ENCODE measurements around the gene TMTC2. TPM values are rescaled to one million over a fixed set of nuclear protein-coding genes. Genes with fewer than 3 reads are reported as not detected.

TMTC2 gene
- polyA plus RNA-seq, 1 donor from 2014 or later = 20.6 TPM

DNA sequence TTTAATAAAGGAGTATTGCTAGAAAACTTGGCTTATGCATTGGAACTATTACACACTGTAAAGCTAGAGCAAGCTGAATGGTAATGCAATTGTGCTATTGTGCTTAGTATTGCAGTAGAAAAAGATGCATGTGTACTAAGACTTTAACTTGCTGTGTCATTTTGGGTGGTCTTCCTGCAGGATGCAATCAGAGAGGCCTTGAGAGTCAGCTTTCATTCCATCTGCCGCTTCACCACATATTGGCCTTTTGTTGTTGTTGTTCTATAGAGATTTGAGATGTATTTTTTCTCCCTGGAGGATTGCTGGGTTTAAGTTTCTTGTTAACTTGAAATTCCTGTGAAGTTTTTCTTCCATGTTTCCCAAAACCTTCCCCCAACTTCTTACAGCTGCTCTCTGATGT, 449.7 kb downstream of the TMTC2 start:
- Histone ChIP-seq H3K4me3 (ENCODE audit: low read length) (no peak overlapping the region), H2AFZ (ENCODE audit: low read depth, low read length) (no peak overlapping the region), H4K20me1 (ENCODE audit: insufficient read depth) (no peaks in the 10 kb centered on the region), H3K36me3 (ENCODE audit: insufficient read depth, low read length) (no peaks in the 10 kb centered on the region), H3K9ac (ENCODE audit: low read length) (no peak overlapping the region), H3K9me2 (ENCODE audit: insufficient read depth, low read length) (no peaks in the 10 kb centered on the region), H3K9me3 (ENCODE audit: low read length) (no peaks in the 10 kb centered on the region), H3K79me2 (replicated peaks; ENCODE audit: insufficient read depth, low read length) (no peaks in the 10 kb centered on the region), H3F3A (ENCODE audit: insufficient read depth, low read length, poor library complexity, severe bottlenecking) (no peaks in the 10 kb centered on the region), H3K4me2 (ENCODE audit: low read length) (no peak overlapping the region), H3K27me3 (ENCODE audit: insufficient read depth, low read depth, low read length) (no peaks in the 10 kb centered on the region), H3K27ac (ENCODE audit: low read length) (no peak overlapping the region)
- TF ChIP-seq EZH2 (IDR thresholded peaks at IDR 0.05; ENCODE audit: borderline replicate concordance, insufficient read depth, low read length, poor library complexity, severe bottlenecking) (no peak), MXI1 (conservative IDR thresholded peaks at IDR 0.05; ENCODE audit: poor library complexity, severe bottlenecking) (no peak), SMC3 (conservative IDR thresholded peaks at IDR 0.05; ENCODE audit: poor library complexity) (no peak), POLR2AphosphoS5 (IDR thresholded peaks at IDR 0.05) (no peak), EP300 (conservative IDR thresholded peaks at IDR 0.05; ENCODE audit: poor library complexity, severe bottlenecking) (no peak)

DNA sequence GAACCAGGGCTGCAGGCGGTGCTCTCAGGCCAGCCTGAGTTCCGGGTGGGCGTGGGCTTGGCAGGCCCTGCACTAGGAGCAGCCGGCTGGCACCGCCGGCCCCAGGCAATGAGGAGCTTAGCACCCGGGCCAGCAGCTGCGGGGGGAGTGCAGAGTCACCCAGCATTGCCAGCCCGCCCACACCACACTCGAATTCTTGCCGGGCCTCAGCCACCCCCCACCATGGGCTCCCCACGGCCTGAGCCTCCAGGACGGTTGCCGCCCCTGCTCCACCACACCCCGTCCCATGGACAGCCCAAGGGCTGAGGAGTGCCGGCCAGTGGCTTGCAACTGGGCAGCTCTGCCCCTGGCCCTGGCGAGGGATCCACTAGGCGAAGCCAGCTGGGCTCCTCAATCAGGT, 453.4 kb downstream of the TMTC2 start:
- Histone ChIP-seq H3K27ac (ENCODE audit: low read length) (no peak overlapping the region), H3K9me3 (ENCODE audit: low read length) (no peaks in the 10 kb centered on the region), H3K27me3 (ENCODE audit: insufficient read depth, low read depth, low read length) (no peaks in the 10 kb centered on the region), H2AFZ (ENCODE audit: low read depth, low read length) (no peak overlapping the region), H3F3A (ENCODE audit: insufficient read depth, low read length, poor library complexity, severe bottlenecking) (no peaks in the 10 kb centered on the region), H3K9me2 (ENCODE audit: insufficient read depth, low read length) (no peaks in the 10 kb centered on the region), H3K4me2 (ENCODE audit: low read length) (no peak overlapping the region), H4K20me1 (ENCODE audit: insufficient read depth) (no peaks in the 10 kb centered on the region), H3K9ac (ENCODE audit: low read length) (no peak overlapping the region), H3K36me3 (ENCODE audit: insufficient read depth, low read length) (no peaks in the 10 kb centered on the region), H3K4me3 (ENCODE audit: low read length) (no peak overlapping the region), H3K79me2 (replicated peaks; ENCODE audit: insufficient read depth, low read length) (no peaks in the 10 kb centered on the region)
- TF ChIP-seq EZH2 (IDR thresholded peaks at IDR 0.05; ENCODE audit: borderline replicate concordance, insufficient read depth, low read length, poor library complexity, severe bottlenecking) (no peak), EP300 (conservative IDR thresholded peaks at IDR 0.05; ENCODE audit: poor library complexity, severe bottlenecking) (no peak), POLR2AphosphoS5 (IDR thresholded peaks at IDR 0.05) (no peak), TAF1 (IDR thresholded peaks at IDR 0.05; ENCODE audit: low read depth) (no peak), RAD21 (conservative IDR thresholded peaks at IDR 0.05) (no peak), MXI1 (conservative IDR thresholded peaks at IDR 0.05; ENCODE audit: poor library complexity, severe bottlenecking) (no peak), SMC3 (conservative IDR thresholded peaks at IDR 0.05; ENCODE audit: poor library complexity) (no peak)
- TF ChIP-seq, protein P1, sequence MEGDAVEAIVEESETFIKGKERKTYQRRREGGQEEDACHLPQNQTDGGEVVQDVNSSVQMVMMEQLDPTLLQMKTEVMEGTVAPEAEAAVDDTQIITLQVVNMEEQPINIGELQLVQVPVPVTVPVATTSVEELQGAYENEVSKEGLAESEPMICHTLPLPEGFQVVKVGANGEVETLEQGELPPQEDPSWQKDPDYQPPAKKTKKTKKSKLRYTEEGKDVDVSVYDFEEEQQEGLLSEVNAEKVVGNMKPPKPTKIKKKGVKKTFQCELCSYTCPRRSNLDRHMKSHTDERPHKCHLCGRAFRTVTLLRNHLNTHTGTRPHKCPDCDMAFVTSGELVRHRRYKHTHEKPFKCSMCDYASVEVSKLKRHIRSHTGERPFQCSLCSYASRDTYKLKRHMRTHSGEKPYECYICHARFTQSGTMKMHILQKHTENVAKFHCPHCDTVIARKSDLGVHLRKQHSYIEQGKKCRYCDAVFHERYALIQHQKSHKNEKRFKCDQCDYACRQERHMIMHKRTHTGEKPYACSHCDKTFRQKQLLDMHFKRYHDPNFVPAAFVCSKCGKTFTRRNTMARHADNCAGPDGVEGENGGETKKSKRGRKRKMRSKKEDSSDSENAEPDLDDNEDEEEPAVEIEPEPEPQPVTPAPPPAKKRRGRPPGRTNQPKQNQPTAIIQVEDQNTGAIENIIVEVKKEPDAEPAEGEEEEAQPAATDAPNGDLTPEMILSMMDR (IDR thresholded peaks at IDR 0.05; ENCODE audit: poor library complexity, severe bottlenecking) = no peak
- TF ChIP-seq, protein P2, sequence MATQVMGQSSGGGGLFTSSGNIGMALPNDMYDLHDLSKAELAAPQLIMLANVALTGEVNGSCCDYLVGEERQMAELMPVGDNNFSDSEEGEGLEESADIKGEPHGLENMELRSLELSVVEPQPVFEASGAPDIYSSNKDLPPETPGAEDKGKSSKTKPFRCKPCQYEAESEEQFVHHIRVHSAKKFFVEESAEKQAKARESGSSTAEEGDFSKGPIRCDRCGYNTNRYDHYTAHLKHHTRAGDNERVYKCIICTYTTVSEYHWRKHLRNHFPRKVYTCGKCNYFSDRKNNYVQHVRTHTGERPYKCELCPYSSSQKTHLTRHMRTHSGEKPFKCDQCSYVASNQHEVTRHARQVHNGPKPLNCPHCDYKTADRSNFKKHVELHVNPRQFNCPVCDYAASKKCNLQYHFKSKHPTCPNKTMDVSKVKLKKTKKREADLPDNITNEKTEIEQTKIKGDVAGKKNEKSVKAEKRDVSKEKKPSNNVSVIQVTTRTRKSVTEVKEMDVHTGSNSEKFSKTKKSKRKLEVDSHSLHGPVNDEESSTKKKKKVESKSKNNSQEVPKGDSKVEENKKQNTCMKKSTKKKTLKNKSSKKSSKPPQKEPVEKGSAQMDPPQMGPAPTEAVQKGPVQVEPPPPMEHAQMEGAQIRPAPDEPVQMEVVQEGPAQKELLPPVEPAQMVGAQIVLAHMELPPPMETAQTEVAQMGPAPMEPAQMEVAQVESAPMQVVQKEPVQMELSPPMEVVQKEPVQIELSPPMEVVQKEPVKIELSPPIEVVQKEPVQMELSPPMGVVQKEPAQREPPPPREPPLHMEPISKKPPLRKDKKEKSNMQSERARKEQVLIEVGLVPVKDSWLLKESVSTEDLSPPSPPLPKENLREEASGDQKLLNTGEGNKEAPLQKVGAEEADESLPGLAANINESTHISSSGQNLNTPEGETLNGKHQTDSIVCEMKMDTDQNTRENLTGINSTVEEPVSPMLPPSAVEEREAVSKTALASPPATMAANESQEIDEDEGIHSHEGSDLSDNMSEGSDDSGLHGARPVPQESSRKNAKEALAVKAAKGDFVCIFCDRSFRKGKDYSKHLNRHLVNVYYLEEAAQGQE (IDR thresholded peaks at IDR 0.05; ENCODE audit: borderline replicate concordance) = no peak
